Activated T-helper 1 cell treated with Interleukin-2 at 50 U/mL for 16 hours (primary cell): Measurements from ENCODE around the gene KCTD17.

Experiments used
- DNase-seq: peaks from one replicate; pipeline ENCODE4 v3.0.0-alpha.2; 2020; ENCODE audit warnings: low read depth

KCTD17 gene

GRCh38 chr22:37105990-37106389, 54.4 kb downstream of the KCTD17 start:
- DNase-seq = no peak

- DNase-seq = no peak
Observed at GRCh38 chr22:37107816-37108621, 56.5 kb downstream of the KCTD17 start.

- DNase-seq = no peak
Observed at GRCh38 chr22:37109242-37109917, 57.8 kb downstream of the KCTD17 start, which contains the start of gene TMPRSS6. TMPRSS6 (minus strand) TSS chr22:37109713; CDS start chr22:37103417, 6,296 bp downstream.

GRCh38 chr22:37111156-37111717, 59.7 kb downstream of the KCTD17 start:
- no peak for DNase-seq

GRCh38 chr22:37112084-37112728, 60.7 kb downstream of the KCTD17 start:
- no peak for DNase-seq
